SU-DHL-6 (cell line): ENCODE data around the gene SDK1.

ENCODE experiments used
- CTCF ChIP-seq: fragments of 200-600 bp; sonication (generic); IDR thresholded peaks from one replicate; pipeline ENCODE4 v1.5.1; 2017; ENCODE audit warnings: antibody characterized with exemption, mild to moderate bottlenecking, low read length, moderate library complexity; ENCODE audit not compliant: insufficient read depth, poor library complexity, severe bottlenecking
- EZH2phosphoT487 ChIP-seq: fragments of 200-600 bp; sonication (generic), shearing (Covaris generic); conservative IDR thresholded peaks from 2 replicates; pipeline ENCODE4 v1.6.1; 2018; ENCODE audit warnings: mild to moderate bottlenecking, antibody characterized with exemption, low read length, moderate library complexity, mixed read lengths

- no peak for TF ChIP-seq CTCF
- TF ChIP-seq EZH2phosphoT487, result no peak
Measured at GRCh38 chr7:4244041-4244440, 943.0 kb downstream of the SDK1 start.
